ENCODE results near the gene MMP28. TPM values are rescaled to one million over a fixed set of nuclear protein-coding genes. Genes with fewer than 3 reads are reported as not detected.

MMP28 gene
- total RNA-seq, 1 experiment from 2014 or later, result not detected

DNA sequence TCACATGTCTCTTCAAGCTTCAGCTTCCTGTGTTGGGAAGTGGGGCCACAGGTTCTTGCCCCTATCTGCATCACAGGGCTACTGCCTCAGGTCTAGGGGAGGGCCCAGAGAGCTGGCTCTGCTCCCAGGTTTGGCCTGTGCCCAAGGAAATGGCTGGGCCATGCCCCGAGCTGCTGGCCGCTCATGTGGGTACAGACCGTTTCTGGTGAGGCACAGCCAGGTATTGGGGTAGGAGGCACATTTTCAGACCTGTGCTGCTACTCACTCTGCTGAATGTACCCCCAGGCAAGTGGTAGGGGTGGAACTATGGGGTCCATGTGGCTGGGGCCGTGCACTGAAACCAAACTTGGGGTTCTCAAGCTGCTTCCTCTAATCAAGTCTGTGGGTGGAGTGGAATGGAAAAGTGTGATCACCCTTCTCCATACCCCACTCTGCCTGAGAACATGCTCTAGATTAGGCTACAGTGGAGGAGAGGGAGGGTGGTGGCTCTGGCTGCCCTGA is 47.0 kb downstream of the MMP28 start:
- no peak overlapping the region for H4K5ac ChIP-seq (ENCODE audit: insufficient read length, low read depth, low read length)
- no peak overlapping the region for H2BK20ac ChIP-seq (ENCODE audit: low read depth, low read length, poor library complexity, severe bottlenecking)
- H3K27me3 ChIP-seq (ENCODE audit: insufficient read depth, low read length), result peaks cover 7% of the 10 kb centered on the region; the same call in 1 of the 2 replicates
- no peak overlapping the region for H3K9ac ChIP-seq (ENCODE audit: extremely low read depth, insufficient read length, low read length)
- Mint-ChIP-seq H3K9me3 (no peaks in the 10 kb centered on the region; a peak in 1 of 5 replicates), H3K27ac (no peak overlapping the region), H3K4me1 (peaks cover 21 to 33% of the 10 kb centered on the region in 2 experiments), H3K27me3 (ENCODE audit: low read depth) (peaks cover 40% of the 10 kb centered on the region), H3K4me3 (no peak overlapping the region), H3K36me3 (ENCODE audit: insufficient read depth in 1 of 3, low read depth in 3 of 3) (no peaks in the 10 kb centered on the region)
- H3K23ac ChIP-seq (ENCODE audit: insufficient read length, low read depth, low read length), result no peak overlapping the region
- no peak overlapping the region for H3T11ph ChIP-seq (ENCODE audit: low read length)
- H3K18ac ChIP-seq (ENCODE audit: insufficient read length, low read depth, low read length), result no peak overlapping the region
- no peaks in the 10 kb centered on the region for H3K79me1 ChIP-seq (ENCODE audit: insufficient read depth, low read depth, low read length, poor library complexity, severe bottlenecking)
- H3K9me3 ChIP-seq (ENCODE audit: control insufficient read depth, low read depth, low read length), result no peaks in the 10 kb centered on the region
- no peak overlapping the region for H3K14ac ChIP-seq (ENCODE audit: insufficient read depth, low read length)
- H3K23me2 ChIP-seq (ENCODE audit: insufficient read length, low read depth, low read length, poor library complexity, severe bottlenecking), result no peaks in the 10 kb centered on the region
- no peak overlapping the region for H3K4ac ChIP-seq (ENCODE audit: low read depth, low read length)
- no peak overlapping the region for H3K27ac ChIP-seq (ENCODE audit: insufficient read length, low read depth, low read length)
- no CpG with 5 or more reads among the region's 4 CpGs for WGBS (ENCODE audit: extremely low coverage, insufficient read length, low lambda C conversion rate)
- H4K8ac ChIP-seq (replicated peaks; ENCODE audit: insufficient read length, low read depth, low read length), result no peak overlapping the region
- no peak overlapping the region for H2BK120ac ChIP-seq (ENCODE audit: low read depth, low read length, poor library complexity, severe bottlenecking)
- no peak for DNase-seq
- no peak overlapping the region for H3K56ac ChIP-seq (ENCODE audit: insufficient read length, low read depth, low read length)
- TF ChIP-seq, protein P1, sequence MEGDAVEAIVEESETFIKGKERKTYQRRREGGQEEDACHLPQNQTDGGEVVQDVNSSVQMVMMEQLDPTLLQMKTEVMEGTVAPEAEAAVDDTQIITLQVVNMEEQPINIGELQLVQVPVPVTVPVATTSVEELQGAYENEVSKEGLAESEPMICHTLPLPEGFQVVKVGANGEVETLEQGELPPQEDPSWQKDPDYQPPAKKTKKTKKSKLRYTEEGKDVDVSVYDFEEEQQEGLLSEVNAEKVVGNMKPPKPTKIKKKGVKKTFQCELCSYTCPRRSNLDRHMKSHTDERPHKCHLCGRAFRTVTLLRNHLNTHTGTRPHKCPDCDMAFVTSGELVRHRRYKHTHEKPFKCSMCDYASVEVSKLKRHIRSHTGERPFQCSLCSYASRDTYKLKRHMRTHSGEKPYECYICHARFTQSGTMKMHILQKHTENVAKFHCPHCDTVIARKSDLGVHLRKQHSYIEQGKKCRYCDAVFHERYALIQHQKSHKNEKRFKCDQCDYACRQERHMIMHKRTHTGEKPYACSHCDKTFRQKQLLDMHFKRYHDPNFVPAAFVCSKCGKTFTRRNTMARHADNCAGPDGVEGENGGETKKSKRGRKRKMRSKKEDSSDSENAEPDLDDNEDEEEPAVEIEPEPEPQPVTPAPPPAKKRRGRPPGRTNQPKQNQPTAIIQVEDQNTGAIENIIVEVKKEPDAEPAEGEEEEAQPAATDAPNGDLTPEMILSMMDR (conservative IDR thresholded peaks at IDR 0.05), result no peak
- no peak overlapping the region for H4K91ac ChIP-seq (ENCODE audit: insufficient read length, low read depth, low read length)
- H2BK12ac ChIP-seq (ENCODE audit: insufficient read length, low read depth, low read length), result no peak overlapping the region
- no peak overlapping the region for H2BK15ac ChIP-seq (ENCODE audit: low read depth, low read length)
- no peak overlapping the region for H2BK5ac ChIP-seq (ENCODE audit: insufficient read length, low read length)
- no peaks in the 10 kb centered on the region for H4K20me1 ChIP-seq (ENCODE audit: control insufficient read depth, insufficient read depth, insufficient read length)
- no peak overlapping the region for H3K4me2 ChIP-seq (ENCODE audit: insufficient read depth, insufficient read length, low read length)
- no peak overlapping the region for H2AFZ ChIP-seq (ENCODE audit: low read length)
- H3K4me1 ChIP-seq (ENCODE audit: insufficient read depth, low read length), result no peaks in the 10 kb centered on the region
- no peak overlapping the region for H2AK5ac ChIP-seq (ENCODE audit: insufficient read length, low read length)
- H3K79me2 ChIP-seq (ENCODE audit: insufficient read depth, low read length), result no peaks in the 10 kb centered on the region

Data from H9 (cell line).